Skeletal muscle tissue (tissue), 4 donors: ENCODE measurements around the gene TAF6. TPM values are rescaled to one million over a fixed set of nuclear protein-coding genes. Genes with fewer than 3 reads are reported as not detected.

ENCODE experiments used
- H3K27ac ChIP-seq: one replicate; pipeline ENCODE4 v1.7.0; 2013; ENCODE audit warnings: mild to moderate bottlenecking, low read depth, low read length, inconsistent platforms
- H3K27me3 ChIP-seq, 3 donors: one replicate each; pipeline ENCODE4 v1.7.0; 2013; ENCODE audit warnings: low read length in 3 of 3; ENCODE audit not compliant: control insufficient read depth in 3 of 3, insufficient read depth in 3 of 3
- H3K36me3 ChIP-seq, 3 donors: one replicate each; pipeline ENCODE4 v1.7.0; 2013; ENCODE audit warnings: low read length in 3 of 3; ENCODE audit not compliant: control insufficient read depth in 3 of 3, insufficient read depth in 3 of 3
- H3K4me1 ChIP-seq, 3 donors: one replicate each; pipeline ENCODE4 v1.7.0; 2013; ENCODE audit warnings: low read length in 3 of 3, mild to moderate bottlenecking in 3 of 3; ENCODE audit not compliant: control insufficient read depth in 3 of 3, insufficient read depth in 3 of 3
- H3K4me3 ChIP-seq, 3 donors: one replicate each; pipeline ENCODE4 v1.7.0; 2013; ENCODE audit warnings: low read length in 3 of 3
- H3K9ac ChIP-seq, 3 donors: one replicate each; pipeline ENCODE4 v1.7.0; 2013; ENCODE audit warnings: low read length in 3 of 3, mild to moderate bottlenecking in 3 of 3, moderate library complexity in 2 of 3, low read depth in 1 of 3
- H3K9me3 ChIP-seq, 3 donors: one replicate each; pipeline ENCODE4 v1.7.0; 2013; ENCODE audit warnings: low read length in 3 of 3; ENCODE audit not compliant: control insufficient read depth in 3 of 3
- total RNA-seq: library from RNA; depleted of rRNA; stranded (reverse); fragments of >200 nt; gene quantifications from one replicate; pipeline ENCODE4 v1.2.3, GENCODE V29; 2014
- donor health status: Osteomylitis.

TAF6 gene
- total RNA-seq, 1 donor from 2014 or later = 11.0 TPM

GRCh38 chr7:100075418-100075817, 43.7 kb downstream of the TAF6 start:
- Histone ChIP-seq H3K9me3 (peaks cover 22 to 23% (median 23%) of the 10 kb centered on the region in 3 donors), H3K36me3 (peaks cover 73 to 85% (median 76%) of the 10 kb centered on the region in 3 donors), H3K4me3 (no peak overlapping the region), H3K27me3 (no peaks in the 10 kb centered on the region), H3K4me1 (peaks cover 12 to 18% (median 13%) of the 10 kb centered on the region in 3 donors), H3K9ac (no peak overlapping the region), H3K27ac (no peak overlapping the region)

- no peak overlapping the region for H3K27ac ChIP-seq
- H3K9ac ChIP-seq = no peak overlapping the region
- H3K9me3 ChIP-seq = peaks cover 23 to 28% (median 27%) of the 10 kb centered on the region in 3 donors
- H3K4me1 ChIP-seq = peaks cover 7 to 13% (median 8%) of the 10 kb centered on the region in 3 donors
- H3K27me3 ChIP-seq = no peaks in the 10 kb centered on the region
- H3K36me3 ChIP-seq = peaks cover 78 to 87% (median 82%) of the 10 kb centered on the region in 3 donors
- no peak overlapping the region for H3K4me3 ChIP-seq
These were observed 44.3 kb downstream of the TAF6 start for GRCh38 chr7:100074841-100075240.

GRCh38 chr7:100072462-100072861, 46.7 kb downstream of the TAF6 start:
- Histone ChIP-seq H3K4me1 (no peaks in the 10 kb centered on the region), H3K9me3 (peaks cover 23 to 30% (median 28%) of the 10 kb centered on the region in 3 donors), H3K36me3 (peaks cover 76 to 89% (median 77%) of the 10 kb centered on the region in 3 donors), H3K9ac (no peak overlapping the region), H3K27me3 (no peaks in the 10 kb centered on the region), H3K27ac (no peak overlapping the region), H3K4me3 (no peak overlapping the region)

- peaks cover 66 to 77% (median 68%) of the 10 kb centered on the region in 3 donors for H3K36me3 ChIP-seq
- no peaks in the 10 kb centered on the region for H3K4me1 ChIP-seq
- no peak overlapping the region for H3K27ac ChIP-seq
- no peak overlapping the region for H3K9ac ChIP-seq
- no peaks in the 10 kb centered on the region for H3K27me3 ChIP-seq
- H3K9me3 ChIP-seq = peaks cover 23 to 30% (median 28%) of the 10 kb centered on the region in 3 donors
- H3K4me3 ChIP-seq = peak overlapping the region in 2 of 3 donors; percentile 24 to 49
These were observed 48.0 kb downstream of the TAF6 start for GRCh38 chr7:100071018-100071723.

DNA sequence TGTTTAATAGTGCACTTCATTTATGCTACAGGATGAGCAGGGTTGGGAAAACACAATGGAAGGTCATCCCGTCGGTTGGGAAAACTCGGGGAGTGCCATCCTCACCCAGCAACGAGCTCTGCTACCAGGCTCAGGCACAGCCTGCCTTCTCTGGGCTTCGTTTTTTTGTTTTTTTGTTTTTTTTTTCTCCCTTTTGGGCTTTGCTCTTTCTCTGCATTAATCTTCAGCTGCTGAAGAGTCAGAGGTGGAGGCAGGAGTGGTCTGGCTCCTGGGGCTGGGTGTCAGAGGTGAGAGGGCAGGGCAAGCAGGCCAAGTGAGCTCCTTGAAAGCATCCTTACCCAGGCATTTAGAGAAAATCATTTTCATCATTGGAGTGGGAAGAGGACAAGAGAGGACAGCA, 49.2 kb downstream of the TAF6 start:
- Histone ChIP-seq H3K4me1 (peaks cover 0 to 4% (median 0%) of the 10 kb centered on the region in 3 donors), H3K27ac (no peak overlapping the region), H3K36me3 (peaks cover 57 to 65% (median 61%) of the 10 kb centered on the region in 3 donors), H3K4me3 (no peak overlapping the region), H3K9ac (no peak overlapping the region), H3K27me3 (no peaks in the 10 kb centered on the region), H3K9me3 (peaks cover 23 to 30% (median 28%) of the 10 kb centered on the region in 3 donors)

- H3K36me3 ChIP-seq = peaks cover 47 to 52% (median 48%) of the 10 kb centered on the region in 3 donors
These were observed 52.2 kb downstream of the TAF6 start for GRCh38 chr7:100066953-100067352.

DNA sequence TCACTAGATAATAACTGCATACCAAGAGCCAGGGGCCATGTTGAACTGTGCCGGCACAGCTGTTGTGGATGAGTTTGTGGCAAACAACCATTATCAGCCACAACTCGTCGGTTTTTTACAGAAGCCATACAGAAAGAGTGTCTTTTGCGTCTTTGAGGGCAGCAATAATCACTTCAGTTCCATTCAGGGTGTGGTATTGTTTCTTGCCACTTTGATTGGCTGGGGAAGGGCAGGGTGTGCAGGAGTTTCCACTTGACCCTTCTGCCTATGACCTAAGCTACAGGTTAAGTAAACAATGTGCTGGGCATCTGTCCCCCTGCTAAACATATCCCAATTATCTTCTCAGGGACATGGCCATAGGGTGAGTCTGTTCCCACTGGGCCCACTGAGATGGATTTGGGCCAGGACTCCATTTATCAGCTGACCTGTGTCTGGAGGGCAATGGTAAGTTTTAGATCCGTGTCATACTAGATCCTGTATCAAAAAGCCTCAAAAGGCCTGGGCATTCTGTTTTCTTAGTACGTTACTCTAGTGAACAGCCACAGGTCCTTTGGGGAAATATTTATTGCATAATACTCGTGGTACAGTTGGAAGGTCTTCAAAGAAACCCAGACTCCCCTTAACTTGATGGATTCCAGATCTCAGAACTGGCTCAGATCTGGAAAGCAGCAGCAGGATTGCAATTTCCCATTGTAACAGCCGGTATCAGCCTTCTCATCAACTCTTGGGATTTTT, 53.5 kb downstream of the TAF6 start:
- no peak overlapping the region for H3K4me3 ChIP-seq
- H3K36me3 ChIP-seq = peaks cover 35 to 45% (median 40%) of the 10 kb centered on the region in 3 donors
- H3K4me1 ChIP-seq = peaks cover 0 to 4% (median 0%) of the 10 kb centered on the region in 3 donors
- H3K27ac ChIP-seq = no peak overlapping the region
- no peaks in the 10 kb centered on the region for H3K27me3 ChIP-seq
- H3K9me3 ChIP-seq = peaks cover 3 to 9% (median 8%) of the 10 kb centered on the region in 3 donors
- no peak overlapping the region for H3K9ac ChIP-seq

More at GRCh38 chr7:100066953-100067352, 52.2 kb downstream of the TAF6 start:
- no peaks in the 10 kb centered on the region for H3K27me3 ChIP-seq
- no peak overlapping the region for H3K4me3 ChIP-seq
- H3K27ac ChIP-seq = no peak overlapping the region
- H3K4me1 ChIP-seq = peaks cover 0 to 4% (median 0%) of the 10 kb centered on the region in 3 donors
- peaks cover 15 to 21% (median 19%) of the 10 kb centered on the region in 3 donors for H3K9me3 ChIP-seq
- H3K9ac ChIP-seq = no peak overlapping the region

DNA sequence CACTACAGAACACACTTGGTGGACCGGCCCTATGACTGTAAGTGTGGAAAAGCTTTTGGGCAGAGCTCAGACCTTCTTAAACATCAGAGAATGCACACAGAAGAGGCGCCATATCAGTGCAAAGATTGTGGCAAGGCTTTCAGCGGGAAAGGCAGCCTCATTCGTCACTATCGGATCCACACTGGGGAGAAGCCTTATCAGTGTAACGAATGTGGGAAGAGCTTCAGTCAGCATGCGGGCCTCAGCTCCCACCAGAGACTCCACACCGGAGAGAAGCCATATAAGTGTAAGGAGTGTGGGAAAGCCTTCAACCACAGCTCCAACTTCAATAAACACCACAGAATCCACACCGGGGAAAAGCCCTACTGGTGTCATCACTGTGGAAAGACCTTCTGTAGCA, 55.0 kb downstream of the TAF6 start:
- no peak overlapping the region for H3K9ac ChIP-seq
- peaks cover 0 to 4% (median 0%) of the 10 kb centered on the region in 3 donors for H3K4me1 ChIP-seq
- no peaks in the 10 kb centered on the region for H3K27me3 ChIP-seq
- H3K9me3 ChIP-seq = no peaks in the 10 kb centered on the region
- peaks cover 29 to 39% (median 32%) of the 10 kb centered on the region in 3 donors for H3K36me3 ChIP-seq
- no peak overlapping the region for H3K4me3 ChIP-seq
- no peak overlapping the region for H3K27ac ChIP-seq

DNA sequence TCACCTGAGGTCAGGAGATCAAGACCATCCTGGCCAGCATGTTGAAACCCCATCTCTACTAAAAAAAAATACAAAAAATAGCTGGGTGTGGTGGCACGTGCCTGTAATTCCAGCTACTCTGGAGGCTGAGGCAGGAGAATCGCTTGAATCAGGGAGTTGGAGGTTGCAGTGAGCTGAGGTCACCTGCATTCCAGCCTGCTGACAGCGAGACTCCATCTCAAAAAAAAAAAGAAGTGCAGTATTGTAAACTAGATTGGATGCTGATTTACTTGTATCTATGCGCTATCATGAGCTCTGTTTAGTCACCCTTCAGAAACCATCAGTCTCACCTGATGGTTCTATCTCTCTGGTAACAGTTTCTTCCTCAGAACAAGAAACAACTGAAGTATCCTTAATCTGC, 55.8 kb downstream of the TAF6 start:
- no peak overlapping the region for H3K9ac ChIP-seq
- no peak overlapping the region for H3K4me3 ChIP-seq
- H3K27ac ChIP-seq = no peak overlapping the region
- peaks cover 30 to 45% (median 39%) of the 10 kb centered on the region in 3 donors for H3K36me3 ChIP-seq
- H3K27me3 ChIP-seq = no peaks in the 10 kb centered on the region
- H3K9me3 ChIP-seq = no peaks in the 10 kb centered on the region
- peaks cover 0 to 4% (median 0%) of the 10 kb centered on the region in 3 donors for H3K4me1 ChIP-seq
